GM12878 (cell line): Measurements from ENCODE around the gene CCDC110. TPM values are rescaled to one million over a fixed set of nuclear protein-coding genes. Genes with fewer than 3 reads are reported as not detected.

Experiments
- ATAC-seq: fragments of 200-7000 bp; cut with Tn5 transposase; 3 replicates; pipeline ENCODE4 v1.9.1; 2020; ENCODE audit warnings: mild to moderate bottlenecking, moderate library complexity
- BruUV-seq: library from RNA; stranded (reverse); fragments of 400-500 nt; replicated peaks from 2 replicates; lab custom pipeline; 2021; lab: Mats Ljungman, UMichigan
- CTCF ChIA-PET: fragments of 300-600 bp; sonication (Branson Sonifier 250); formaldehyde crosslinking; extraction: SDS; loops from one replicate; lab custom pipeline; 2021; ENCODE audit warnings: inconsistent platforms; lab: Yijun Ruan, JAX
- POLR2A ChIA-PET: fragments of 350-600 bp; formaldehyde crosslinking; extraction: SDS; loops from one replicate; lab custom pipeline; 2021; ENCODE audit warnings: inconsistent platforms; lab: Charles Lee
- RAD21 ChIA-PET: fragments of 300-600 bp; sonication (Branson Sonifier 250); formaldehyde crosslinking; loops from one replicate; lab custom pipeline; 2023; ENCODE audit warnings: antibody characterized with exemption; ENCODE audit not compliant: unreplicated experiment; lab: Charles Lee
- SMC1A ChIA-PET: fragments of 300-600 bp; sonication (Branson Sonifier 250); formaldehyde crosslinking; loops from one replicate; lab custom pipeline; 2023; ENCODE audit not compliant: unreplicated experiment, uncharacterized antibody; lab: Charles Lee
- DNase-seq: peaks from one replicate; pipeline ENCODE4 v3.0.0-alpha.2; 2011; ENCODE audit warnings: low read depth, low spot score
- FAIRE-seq: peaks from 3 replicates; lab custom pipeline; 2011; peaks lifted over from hg19 to GRCh38; lab: Jason Lieb, UNC
- H2AFZ ChIP-seq: 2 replicates; pipeline ENCODE4 v1.6.0; 2011; ENCODE audit warnings: low read depth, low read length, control low read depth; ENCODE audit not compliant: control insufficient read depth
- H3K27ac ChIP-seq: 2 replicates; pipeline ENCODE4 v1.5.1; 2011; ENCODE audit warnings: control low read depth; ENCODE audit not compliant: control insufficient read depth, insufficient read depth
- H3K27me3 ChIP-seq, 2 experiments: replicated peaks in 1 of 2; 2 replicates each; pipeline versions ENCODE4 v1.6.0 to v1.6.1; 2011; ENCODE audit warnings: low read length in 1 of 2; ENCODE audit not compliant: control insufficient read depth in 2 of 2, insufficient read depth in 2 of 2
- H3K36me3 ChIP-seq, 2 experiments: 2 replicates each; pipeline ENCODE4 v1.5.1; 2011; ENCODE audit warnings: low read length in 1 of 2; ENCODE audit not compliant: control insufficient read depth in 2 of 2, insufficient read depth in 2 of 2
- H3K4me1 ChIP-seq: 2 replicates; pipeline ENCODE4 v1.6.1; 2011; ENCODE audit warnings: mild to moderate bottlenecking, low read length, moderate library complexity, mixed read lengths; ENCODE audit not compliant: control insufficient read depth, insufficient read depth
- H3K4me2 ChIP-seq: 2 replicates; pipeline ENCODE4 v1.6.0; 2011; ENCODE audit warnings: control low read depth; ENCODE audit not compliant: control insufficient read depth, insufficient read depth
- H3K4me3 ChIP-seq: fragments of 200-600 bp; sonication (generic); 2 replicates; pipeline ENCODE4 v1.5.1; 2016
- H3K79me2 ChIP-seq: 2 replicates; pipeline ENCODE4 v1.6.0; 2011; ENCODE audit warnings: low read length; ENCODE audit not compliant: control insufficient read depth, insufficient read depth
- H3K9ac ChIP-seq: 2 replicates; pipeline ENCODE4 v1.8.0; 2011; ENCODE audit warnings: low read length, control low read depth, mixed read lengths; ENCODE audit not compliant: control insufficient read depth, insufficient read depth
- H3K9me3 ChIP-seq: replicated peaks from 3 replicates; pipeline ENCODE4 v1.5.1; 2011; ENCODE audit warnings: mild to moderate bottlenecking, low read length; ENCODE audit not compliant: control insufficient read depth, insufficient read depth
- H4K20me1 ChIP-seq: 2 replicates; pipeline ENCODE4 v1.6.0; 2011; ENCODE audit not compliant: control insufficient read depth, insufficient read depth
- EP300 ChIP-seq, 2 experiments: fragments of 150-350 bp in 1 of 2; IDR thresholded peaks; 2 replicates each; pipeline ENCODE4 v1.6.1; 2011 to 2012; ENCODE audit warnings: low read depth in 2 of 2, low read length in 2 of 2, borderline replicate concordance in 1 of 2, improper control_type of control experiment in 1 of 2, inconsistent platforms in 1 of 2; ENCODE audit not compliant: control insufficient read depth in 1 of 2
- GABPA ChIP-seq: IDR thresholded peaks from 2 replicates; pipeline ENCODE4 v1.6.1; 2014; ENCODE audit warnings: antibody characterized with exemption, low read depth, mild to moderate bottlenecking, inconsistent platforms
- MYC ChIP-seq: IDR thresholded peaks from 2 replicates; pipeline ENCODE4 v1.6.1; 2011; ENCODE audit warnings: mild to moderate bottlenecking, low read length, moderate library complexity, inconsistent platforms; ENCODE audit not compliant: insufficient read depth, insufficient replicate concordance, insufficient read length, severe bottlenecking
- WGBS: methylation state at CpG from one replicate; pipeline ENCODE4 v1.1.6; 2016; ENCODE audit warnings: low lambda C conversion rate; ENCODE audit not compliant: insufficient replicate concordance, insufficient coverage; ENCODE audit errors: missing lambda C conversion rate; 5-methylcytosine and 5-hydroxymethylcytosine counted together
- in situ Hi-C: fragments of 300-500 bp; cut with MboI; formaldehyde crosslinking; loops from 9 replicates; pipeline ENCODE4 v1.14.3; 2018; ENCODE audit warnings: mixed read lengths
- intact Hi-C: fragments of 100-400 bp; cut with micrococcal nuclease; formaldehyde crosslinking; loops from one replicate; pipeline ENCODE4 v1.14.2; 2022; ENCODE audit not compliant: unreplicated experiment
- polyA plus RNA-seq, 11 experiments: library from polyadenylated mRNA; depleted of rRNA in 4 of 11; unstranded in 6 of 11; stranded (reverse) in 5 of 11; fragments of >200 nt; fragmentation: Nextera tagmentation in 4 of 11; fragmentation: Illumina TruSeq in 1 of 11; extraction: Ambion mirVana in 4 of 11; extraction: Trizol in 1 of 11; gene quantifications; 1 replicate in 1 of 11; 2 replicates in 10 of 11; pipeline versions ENCODE4 v1.2.1 to v1.2.3, GENCODE V29; 2011 to 2016; ENCODE audit warnings: inconsistent platforms in 2 of 11, missing spikeins in 2 of 11, low read depth in 1 of 11
- total RNA-seq, 4 experiments: library from RNA; depleted of rRNA in 3 of 4; stranded (reverse); fragments of >200 nt in 3 of 4; fragmentation: Illumina TruSeq in 1 of 4; extraction: Trizol in 1 of 4; gene quantifications; 2 replicates each; pipeline versions ENCODE4 v1.2.1 to v1.2.3, GENCODE V29; 2013 to 2021

Gene CCDC110
- total and polyA plus RNA-seq, 10 of the 15 experiments (the other 5 are each of a cell fraction or from before 2014, with no cell fraction given): 0.85 to 3.1 (median 2.1) TPM; not detected in 1

- TF ChIP-seq MYC: no peak
These were observed 34.9 kb upstream of the CCDC110 start (continued) for GRCh38 chr4:185506422-185506821.

- CTCF ChIA-PET: no interaction called here
- SMC1A ChIA-PET: no interaction called here
- Histone ChIP-seq H3K27me3 (no peaks in the 10 kb centered on the region), H3K4me3 (no peak overlapping the region), H2AFZ (no peak overlapping the region), H3K4me2 (no peak overlapping the region), H3K9me3 (no peaks in the 10 kb centered on the region; the same call in 2 of the 3 replicates)
- intact Hi-C loops: no loop called here
- 70% methylated on average over 21 of the region's 21 CpGs for WGBS
- POLR2A ChIA-PET: no interaction called here
- RAD21 ChIA-PET: no interaction called here
- TF ChIP-seq GABPA (no peak), EP300 (IDR thresholded peaks at IDR 0.05; ENCODE audit: borderline replicate concordance in 1 of 2, control insufficient read depth in 1 of 2, low read depth in 2 of 2, low read length in 2 of 2) (no peak)
- TF ChIP-seq, all 136 proteins: peak for 0
- no peak for DNase-seq
- H3K27ac ChIP-seq: no peak overlapping the region
- H3K9ac ChIP-seq: no peak overlapping the region
- H3K79me2 ChIP-seq: no peaks in the 10 kb centered on the region
- H3K4me1 ChIP-seq: no peaks in the 10 kb centered on the region
- ATAC-seq: no peak
- H4K20me1 ChIP-seq: no peaks in the 10 kb centered on the region
- no peaks in the 10 kb centered on the region for H3K36me3 ChIP-seq
- BruUV-seq: no TSS peak
- in situ Hi-C loops: no loop called here
- no peak for FAIRE-seq
These were observed 32.8 kb upstream of the CCDC110 start for GRCh38 chr4:185504098-185505047.
